ENCODE data around the gene EGFL7.

GRCh38 chr9:136645903-136646754, 16.6 kb upstream of the EGFL7 start:
- no peak for TF ChIP-seq REST (IDR thresholded peaks at IDR 0.05; ENCODE audit: low read depth, low read length)
- no peak for TF ChIP-seq CTCF (IDR thresholded peaks at IDR 0.05)
- no peak for TF ChIP-seq TEAD4 (IDR thresholded peaks at IDR 0.05; ENCODE audit: borderline replicate concordance, insufficient read depth)

Data from SK-N-SH (cell line).